ENCODE measurements around the gene EXOC6B.
"Not testable (repeated sequence)": the region's sequence is repeated elsewhere in the genome, so short reads cannot be mapped to it uniquely, and the experiment has no call there.

The EXOC6B gene

DNA sequence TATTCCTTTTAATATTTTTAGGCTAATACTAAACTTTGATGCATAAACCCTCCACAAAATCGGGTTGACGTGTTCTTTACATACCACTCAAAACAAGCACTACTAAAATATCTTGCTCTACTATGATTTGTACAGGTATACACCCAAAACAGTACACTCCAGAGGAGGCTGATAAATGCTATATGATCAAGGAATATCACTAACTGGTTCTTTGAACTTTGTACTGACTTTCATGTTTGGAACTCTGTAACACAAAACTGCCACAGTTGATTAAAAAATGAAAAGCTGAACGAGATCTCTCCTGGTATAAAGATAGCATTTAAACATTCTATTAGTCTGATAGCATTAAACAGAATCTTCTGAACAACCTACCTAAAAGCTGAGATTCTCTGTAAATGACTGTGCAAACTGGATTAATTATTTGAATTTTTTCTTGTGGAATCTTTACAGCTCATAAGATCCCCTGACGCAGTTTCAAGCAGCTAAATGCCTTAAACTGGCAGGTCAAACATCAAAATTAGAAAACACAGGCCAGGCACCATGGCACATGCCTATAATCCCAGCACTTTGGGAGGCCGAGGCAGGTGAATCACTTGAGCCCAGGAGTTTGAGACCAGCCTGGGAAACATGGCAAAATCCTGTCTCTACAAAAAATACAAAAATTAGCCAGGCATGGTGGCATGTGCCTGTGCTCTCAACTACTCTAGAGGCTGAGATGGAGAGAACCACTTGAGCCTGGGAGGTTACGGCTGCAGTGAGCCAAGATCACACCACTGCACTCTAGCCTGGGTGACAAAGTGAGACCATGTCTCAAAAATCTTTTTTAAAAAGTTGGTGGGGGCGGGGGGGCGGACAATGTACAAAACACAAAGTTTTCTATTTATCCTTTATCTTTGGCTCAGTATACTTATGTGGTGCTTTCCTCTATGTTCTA is 150.6 kb downstream of the EXOC6B start:
- no peak for DNase-seq

DNA sequence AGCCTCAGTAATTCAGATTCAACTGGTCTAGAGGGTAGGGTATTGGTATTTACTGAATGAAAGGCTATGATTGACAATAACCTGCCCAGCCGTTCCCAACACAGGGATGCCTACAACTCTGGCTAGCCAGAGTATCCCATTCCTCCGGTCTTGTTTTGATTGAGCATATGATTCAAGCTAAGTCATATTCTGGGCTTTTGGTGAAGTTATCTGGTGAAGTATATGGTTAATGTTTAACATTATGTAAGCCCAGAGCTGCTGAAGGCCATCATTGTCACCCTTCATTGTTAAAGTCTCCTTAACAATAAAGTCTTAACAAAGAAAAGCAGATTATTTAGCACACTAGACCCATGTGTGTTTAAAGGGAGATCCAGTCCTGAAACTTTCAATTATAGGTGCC is 152.6 kb downstream of the EXOC6B start:
- DNase-seq: no peak

DNA sequence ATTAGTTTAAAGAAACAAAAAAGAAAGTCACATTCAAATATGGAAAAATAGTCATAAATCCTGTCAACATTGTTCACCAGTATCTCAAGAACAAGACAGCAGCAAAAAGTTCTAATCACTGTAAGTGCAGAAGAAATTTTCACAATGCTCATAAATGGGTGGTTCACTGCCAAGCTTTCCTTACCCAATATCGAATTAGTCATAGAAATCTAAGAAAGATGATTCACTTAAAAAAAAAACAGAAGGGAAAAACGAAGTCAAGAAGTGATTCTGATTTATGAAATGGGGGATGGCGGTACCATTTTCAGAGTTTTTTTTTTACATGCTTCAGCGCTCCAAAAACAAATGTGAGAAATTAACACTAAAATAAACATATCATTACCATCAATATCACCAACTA is 156.7 kb downstream of the EXOC6B start:
- no peak for DNase-seq

DNA sequence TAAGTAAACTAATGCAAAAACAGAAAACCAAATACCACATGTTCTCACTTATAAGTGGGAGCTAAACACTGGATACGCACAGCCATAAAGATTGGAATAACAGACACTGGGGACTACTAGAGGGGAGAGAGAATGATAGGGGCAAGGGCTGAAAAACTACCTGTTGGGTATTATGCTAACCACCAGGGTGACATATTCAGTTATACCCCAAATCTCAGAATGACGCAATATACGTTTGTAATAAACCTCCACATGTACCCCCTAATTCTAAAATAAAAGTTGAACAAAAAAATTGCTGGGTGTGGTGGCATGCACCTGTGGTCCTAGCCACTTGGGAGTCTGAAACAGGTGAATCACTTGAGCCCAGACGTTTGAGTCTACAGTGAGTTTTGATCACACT is 157.2 kb downstream of the EXOC6B start:
- no peak for DNase-seq

DNA sequence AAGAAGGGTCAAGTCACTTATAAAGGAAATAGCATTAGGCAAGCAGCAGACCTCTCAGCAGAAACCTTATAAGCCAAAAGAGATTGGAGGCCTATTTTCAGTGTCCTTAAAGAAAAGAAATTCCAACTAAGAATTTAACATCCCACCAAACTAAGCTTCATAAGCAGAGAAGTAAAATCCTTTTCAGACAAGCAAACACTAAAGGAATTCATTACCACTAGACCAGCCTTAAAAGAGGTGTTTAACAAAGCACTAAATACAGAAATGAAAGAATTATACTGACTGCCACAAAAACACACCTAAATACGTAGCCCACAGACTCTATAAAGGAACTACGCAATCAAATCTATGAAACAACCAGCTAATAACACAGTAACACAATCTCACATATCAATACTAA is 160.4 kb downstream of the EXOC6B start:
- DNase-seq: no peak

DNA sequence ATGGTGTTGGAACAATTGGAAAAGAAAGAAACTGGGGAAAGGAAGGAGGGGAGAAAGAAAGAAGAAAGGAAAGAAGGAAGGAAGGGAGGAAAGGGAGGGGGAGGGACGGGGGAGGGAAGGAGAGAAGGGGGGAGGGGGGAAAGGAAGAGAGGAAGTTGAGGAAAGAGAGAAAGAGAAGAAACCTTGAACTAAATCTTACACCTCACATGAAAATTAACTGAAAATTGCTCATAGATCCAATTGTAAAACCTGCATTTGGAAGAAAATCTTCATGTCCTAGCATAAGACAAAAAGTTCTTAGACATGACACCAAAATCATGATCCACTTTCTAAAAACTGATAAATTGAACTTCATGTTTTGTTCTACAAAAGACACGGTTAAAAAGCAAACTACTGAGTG is 163.8 kb downstream of the EXOC6B start:
- DNase-seq: no peak

DNA sequence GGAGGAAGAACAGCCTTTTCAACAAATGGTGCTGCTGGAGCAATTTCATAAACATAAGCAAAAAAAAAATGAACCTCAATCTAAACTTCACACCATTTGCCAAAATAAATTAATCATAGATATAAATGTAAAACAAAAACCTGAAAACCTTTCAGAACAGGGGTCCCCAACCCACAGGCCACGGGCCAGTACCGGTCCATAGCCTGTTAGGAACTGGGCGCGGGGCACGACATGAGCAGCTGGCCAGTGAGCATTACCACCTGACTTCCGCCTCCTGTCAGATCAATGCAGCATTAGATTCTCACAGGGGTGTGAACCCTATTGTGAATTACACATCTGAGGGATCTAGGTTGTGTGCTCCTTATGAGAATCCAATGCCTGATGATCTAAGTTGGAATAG is 176.0 kb downstream of the EXOC6B start:
- DNase-seq: no peak

DNA sequence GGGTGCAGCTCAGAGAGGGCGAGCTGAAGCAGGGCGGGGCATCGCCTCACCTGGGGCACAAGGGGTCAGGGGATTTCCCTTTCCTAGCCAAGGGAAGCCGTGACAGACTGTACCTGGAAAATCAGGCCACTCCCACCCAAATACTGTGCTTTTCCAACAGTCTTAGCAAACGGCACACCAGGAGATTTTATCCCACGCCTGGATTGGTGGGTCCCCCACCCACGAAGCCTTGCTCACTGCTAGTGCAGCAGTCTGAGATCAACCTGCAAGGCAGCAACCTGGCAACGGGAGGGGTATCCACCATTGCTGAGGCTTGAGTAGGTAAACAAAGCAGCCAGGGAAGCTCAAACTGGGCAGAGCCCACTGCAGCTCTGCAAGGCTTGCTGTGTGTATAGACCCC is 184.6 kb downstream of the EXOC6B start:
- not testable (repeated sequence) for DNase-seq

DNA sequence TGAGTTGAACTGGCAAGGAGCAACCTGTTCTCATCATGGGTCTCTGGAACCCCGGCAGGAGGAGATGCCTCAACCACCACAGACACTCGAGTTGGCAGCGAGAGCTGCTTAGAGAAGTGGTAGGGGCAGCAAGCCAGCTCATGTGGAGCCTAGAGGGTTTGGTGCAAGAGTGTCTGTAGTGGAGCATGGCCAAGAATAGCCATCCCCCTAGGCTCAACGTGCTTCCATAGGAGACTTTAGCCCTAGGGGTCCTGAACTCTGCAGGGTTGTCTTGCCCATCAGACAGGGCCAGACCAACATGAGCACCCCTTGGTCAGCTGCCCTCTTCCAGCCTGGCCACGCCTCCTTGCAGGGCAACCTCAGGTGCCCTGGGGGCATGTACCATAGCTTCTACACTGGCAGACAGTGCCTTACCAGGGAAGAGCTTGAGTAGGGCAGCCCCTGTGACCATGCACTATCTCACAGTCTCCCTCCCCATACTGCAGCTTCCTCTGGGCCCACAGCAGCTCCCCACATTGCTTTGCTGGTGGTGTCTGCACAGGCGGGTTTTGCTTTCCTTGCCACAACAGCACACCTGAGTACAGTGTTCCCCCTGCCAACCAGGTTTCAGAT is 187.1 kb downstream of the EXOC6B start:
- no peak for DNase-seq

DNA sequence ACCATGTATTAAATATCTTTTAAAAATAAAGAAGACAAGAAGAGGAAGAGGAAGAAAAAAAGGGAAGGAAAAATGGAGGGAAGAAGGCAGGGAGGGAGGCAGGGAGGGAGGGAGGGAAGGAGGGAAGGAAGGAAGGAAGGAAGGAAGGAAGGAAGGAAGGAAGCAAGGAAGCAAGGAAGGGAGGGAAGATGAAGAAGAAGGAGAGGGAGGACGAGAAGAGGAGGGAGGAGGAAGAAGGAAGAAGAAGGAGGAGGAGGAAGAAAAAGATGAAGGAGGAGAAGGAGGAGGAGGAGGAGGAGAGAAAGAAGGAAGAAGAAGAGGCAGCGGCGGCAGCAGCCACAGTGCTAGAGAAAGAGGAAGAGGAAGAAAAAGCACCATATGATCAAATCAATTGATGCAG is 189.6 kb downstream of the EXOC6B start:
- no peak for DNase-seq

DNA sequence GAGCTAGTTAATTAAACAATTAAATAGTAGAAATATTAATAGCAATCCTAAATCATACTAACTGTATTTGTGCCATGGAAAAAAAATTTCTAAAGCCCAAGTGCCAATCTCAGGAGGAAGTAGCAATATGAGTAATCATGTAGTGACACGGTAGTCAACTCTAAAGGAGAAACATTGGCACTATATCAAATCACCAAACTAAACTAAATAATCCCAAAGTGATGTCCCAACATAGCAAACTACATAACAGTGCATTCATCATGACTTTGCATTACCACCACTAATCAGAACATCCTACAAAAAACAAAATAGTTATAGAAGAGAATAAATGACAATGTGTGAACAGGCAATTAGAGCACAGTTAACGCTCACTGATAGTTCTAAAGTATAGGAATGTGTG is 195.1 kb downstream of the EXOC6B start:
- no peak for DNase-seq

DNA sequence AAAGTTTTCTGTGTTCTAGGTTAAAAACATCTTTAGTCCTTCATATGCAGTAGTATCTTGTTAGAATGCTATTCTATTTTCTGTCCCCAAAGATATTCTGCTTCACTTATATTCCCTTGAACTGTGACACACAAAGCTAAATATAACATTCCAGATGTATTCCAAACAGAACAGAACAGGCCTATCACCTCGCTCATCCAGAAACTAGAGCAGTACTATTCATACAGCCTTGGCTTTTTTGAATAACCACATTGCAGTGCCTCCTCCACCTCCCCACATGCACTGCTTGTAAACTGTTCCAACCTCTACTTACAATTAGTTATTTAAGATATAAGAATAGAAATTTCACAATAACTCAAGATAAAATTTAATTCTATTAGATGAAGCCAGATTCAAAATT is 196.8 kb downstream of the EXOC6B start:
- no peak for DNase-seq

DNA sequence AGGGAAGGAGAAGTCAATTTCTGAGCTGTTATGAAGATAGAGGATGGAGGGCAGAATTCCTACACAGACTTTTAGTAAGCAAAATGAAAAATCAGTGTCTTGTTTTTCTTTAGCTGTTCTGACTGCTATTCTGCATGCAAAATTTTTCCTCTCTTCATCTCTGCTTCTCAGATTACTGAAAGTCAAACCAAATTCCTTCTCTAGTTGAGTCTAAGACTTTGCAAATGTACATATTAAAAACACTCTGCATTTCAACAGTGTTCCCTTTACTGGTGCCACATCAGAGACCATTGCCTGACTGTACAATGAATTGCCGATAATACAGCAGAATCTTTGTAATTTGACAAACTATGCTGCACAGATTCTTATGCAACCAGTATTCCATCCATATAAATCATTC is 198.8 kb downstream of the EXOC6B start:
- no peak for DNase-seq

DNA sequence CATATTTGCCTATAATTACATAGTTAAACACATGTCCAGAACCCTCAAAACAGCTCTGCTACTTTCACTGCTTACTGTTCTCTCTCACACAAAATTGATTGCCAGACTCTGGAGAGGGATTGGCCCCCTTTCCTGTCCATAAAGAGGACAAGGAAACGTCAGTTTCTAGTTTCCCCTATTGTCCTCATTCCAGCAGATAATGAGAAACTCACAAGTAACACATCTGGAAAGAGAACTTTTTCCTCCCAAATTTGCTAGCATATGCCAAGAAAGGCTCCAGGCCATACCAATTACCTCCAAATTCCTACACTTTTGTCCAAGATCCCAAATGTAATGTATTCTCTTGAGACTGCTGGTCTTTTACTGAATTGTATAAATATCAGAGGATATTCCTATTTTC is 200.5 kb downstream of the EXOC6B start:
- no peak for DNase-seq

DNA sequence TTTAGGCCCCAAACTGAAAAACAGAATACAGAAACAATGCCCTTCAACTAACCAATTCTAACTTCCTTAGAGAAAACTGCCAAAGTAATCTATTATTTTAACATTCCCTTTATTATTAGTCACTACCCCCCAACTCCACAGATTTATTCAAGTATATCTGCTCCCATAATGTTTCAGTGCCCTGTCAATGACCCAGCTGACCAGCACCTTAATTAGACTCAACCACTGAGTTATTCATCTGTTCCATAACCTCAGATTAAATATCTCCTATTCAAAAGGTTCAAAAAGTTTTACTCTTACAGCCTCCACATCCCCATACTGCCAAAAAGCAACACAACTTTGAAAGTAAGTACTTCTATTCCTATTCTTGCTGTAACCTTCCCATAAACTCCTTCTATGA is 202.4 kb downstream of the EXOC6B start:
- no peak for DNase-seq

DNA sequence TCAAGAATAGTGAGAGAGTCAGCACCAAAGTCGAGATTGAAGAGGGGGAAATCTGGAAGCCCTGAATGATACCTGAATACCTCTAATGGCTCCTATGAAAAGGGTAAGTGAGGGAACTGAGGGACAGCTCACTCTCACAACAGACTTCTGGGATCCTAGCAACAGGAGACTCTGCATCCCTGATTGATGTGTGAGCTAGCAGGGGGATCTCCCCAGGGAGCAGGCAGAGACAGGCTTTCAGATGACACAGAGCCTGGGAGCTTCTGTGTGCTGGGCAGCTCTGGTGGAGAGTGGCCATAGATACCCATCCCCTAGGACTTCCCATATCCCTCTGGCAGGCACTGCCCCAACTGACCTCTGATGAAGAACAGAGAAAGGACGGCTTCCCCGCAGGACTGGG is 206.2 kb downstream of the EXOC6B start:
- no peak for DNase-seq

DNA sequence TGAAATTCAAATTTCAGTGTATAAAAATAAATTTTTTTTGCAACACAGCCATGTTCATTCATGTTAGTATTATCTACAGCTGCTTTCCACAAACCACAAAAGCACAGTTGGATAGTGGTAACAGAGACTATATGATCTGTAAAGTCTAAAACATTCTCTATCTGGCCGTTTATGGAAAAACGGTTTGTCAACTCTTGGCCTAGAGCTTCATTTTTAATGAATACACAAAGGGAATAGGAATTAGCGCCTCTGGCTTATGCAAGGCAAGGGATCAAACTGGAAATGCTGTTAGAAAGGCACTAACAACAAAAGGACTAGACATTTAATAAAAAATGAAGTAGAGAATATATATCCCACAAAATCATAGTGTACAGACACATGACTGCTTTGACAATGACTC is 211.9 kb downstream of the EXOC6B start:
- DNase-seq: no peak

DNA sequence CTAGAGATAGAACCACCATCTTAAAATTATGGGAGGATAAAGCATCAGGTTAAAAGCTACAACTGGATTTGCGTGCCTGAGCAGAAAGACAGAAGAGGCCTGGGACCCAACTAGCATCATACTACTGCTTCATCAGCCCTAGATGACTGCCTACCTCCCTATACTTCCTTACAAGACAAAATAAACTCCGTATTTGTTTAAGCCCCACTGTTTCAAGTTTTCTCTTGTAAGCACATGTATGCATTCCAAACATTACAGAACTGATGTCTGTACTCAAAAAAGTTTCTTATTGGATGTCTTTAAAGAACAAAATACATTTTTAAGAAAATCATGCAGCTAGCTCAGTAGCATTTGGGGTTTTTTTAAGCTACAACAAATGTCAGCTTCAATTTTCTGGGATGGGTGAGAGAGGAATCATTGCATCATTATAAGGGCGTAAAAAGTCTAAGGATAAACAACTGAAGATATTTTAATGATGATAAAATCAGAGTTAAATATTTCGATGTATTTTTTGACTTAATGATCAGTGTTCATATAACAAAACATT is 213.1 kb downstream of the EXOC6B start:
- no peak for DNase-seq

DNA sequence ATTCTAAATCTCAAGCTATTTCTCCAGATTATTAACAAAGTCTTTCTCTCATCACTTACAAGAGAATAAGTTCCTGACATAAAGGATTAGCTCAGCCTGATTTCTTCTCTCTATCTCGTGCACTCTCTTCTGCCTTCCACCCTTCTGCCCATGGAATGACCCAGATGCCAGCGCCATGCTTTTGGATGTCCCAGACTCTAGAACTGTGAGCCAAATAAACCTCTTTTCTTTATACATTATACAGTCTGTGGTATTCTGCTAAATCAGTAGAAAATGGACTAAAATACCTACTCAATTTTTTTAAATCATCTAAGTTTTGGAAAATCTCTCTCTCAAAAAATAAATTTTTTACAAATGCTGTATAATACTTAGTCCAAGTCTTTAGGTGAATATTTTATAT is 218.6 kb downstream of the EXOC6B start:
- DNase-seq: no peak

DNA sequence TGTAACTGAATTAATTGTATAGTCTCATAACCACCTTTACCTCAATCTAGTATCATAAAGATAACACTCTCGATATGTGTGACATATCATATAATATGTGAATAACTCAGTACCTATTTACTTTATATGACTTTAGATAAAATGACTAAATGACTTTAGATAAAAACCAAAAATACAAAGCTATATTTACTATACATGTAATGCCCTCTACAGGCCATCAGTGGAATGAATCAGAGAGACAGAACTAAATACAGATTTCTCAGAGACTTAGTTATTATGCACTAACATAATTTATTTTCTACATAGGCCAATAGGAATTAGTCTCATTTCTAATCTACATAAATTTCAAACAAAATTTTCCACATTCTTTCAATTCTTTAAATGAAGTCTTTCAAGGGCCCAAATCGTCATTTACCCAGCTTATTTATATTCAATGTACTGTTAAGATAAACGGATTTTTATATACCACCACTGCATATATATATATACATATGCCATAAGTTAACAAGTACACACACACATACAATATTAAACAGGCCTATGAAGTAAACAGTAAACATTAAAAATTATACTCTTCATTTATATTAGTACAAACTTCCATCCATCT is 219.9 kb downstream of the EXOC6B start:
- DNase-seq: no peak

DNA sequence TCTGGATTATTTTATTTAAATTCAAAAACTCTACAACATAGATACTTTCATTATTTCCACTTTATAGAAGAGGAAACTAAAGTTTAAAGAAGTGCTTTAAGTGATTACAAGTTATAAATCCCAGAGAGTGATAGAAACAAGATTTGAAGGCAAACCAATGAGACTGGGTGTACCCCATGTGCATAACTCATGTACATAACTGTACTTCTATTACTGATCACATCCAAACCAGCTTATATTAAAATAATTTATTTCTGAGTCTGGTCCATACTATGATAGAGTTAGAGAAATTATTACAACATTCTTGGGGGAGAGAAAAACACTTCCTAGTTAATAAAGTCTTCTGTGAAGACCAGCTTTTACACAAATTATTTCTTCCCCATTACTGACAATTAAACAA is 221.4 kb downstream of the EXOC6B start:
- no peak for DNase-seq

DNA sequence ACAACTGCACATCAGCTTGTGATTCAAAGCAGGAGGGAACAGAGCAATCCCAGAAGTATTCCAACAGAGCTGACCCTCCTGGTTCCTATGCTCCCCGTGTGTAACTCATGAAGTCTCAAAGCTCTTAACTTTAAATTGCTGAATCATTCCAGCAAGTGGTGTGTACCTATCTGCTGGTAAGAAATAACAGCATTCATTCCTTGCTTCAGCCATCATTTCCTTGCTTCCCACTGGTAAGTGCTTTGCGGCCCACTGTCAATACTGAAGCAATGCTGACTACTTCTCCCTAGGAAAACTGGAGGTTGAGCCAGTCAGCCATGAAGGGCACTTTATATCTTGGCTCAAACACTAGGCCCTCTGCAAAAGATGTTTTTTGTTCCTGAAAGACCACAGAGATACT is 222.4 kb downstream of the EXOC6B start:
- no peak for DNase-seq

DNA sequence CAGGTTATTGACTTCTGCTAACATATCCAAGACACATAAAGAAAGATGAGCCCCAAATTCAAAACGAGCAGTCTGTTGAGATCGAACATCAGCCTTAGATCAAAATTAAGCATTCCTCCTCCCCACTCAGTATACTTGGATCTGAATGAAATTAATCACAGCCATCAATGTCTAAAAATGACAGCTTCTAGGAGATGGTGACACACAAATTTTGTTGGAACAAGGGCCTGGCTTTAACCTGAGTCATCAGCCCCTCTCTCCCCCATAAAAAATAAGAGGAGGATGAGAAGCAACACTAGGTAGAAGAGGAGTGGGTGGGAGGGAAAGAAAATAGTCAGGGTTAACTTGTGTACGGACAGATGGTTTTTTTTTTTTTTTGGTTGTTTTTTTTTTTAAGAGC is 223.1 kb downstream of the EXOC6B start:
- no peak for DNase-seq

DNA sequence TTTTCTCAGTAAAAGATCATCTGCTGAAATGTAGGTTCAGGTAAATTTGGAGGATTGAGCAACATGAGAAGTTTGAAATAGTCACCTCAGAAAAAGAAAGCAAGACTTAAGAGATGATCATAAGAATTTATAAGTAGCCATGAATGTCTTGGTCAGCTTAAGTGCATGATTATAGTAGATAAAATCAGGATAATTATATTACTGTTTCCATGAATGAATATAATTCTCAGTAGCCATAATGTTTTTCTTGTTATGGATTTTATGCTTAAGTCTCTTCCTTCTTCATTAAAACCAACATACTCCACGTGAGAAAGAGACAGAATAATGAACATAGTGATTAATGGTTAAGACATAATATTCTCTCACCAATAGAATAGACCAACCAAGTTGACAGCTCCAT is 223.7 kb downstream of the EXOC6B start:
- no peak for DNase-seq

Measured in NCI-H2081 treated with DMSO at 0.1 percent for 48 hours (cell line).